H9 (cell line): ENCODE measurements around the gene BCL11B. TPM values are rescaled to one million over a fixed set of nuclear protein-coding genes. Genes with fewer than 3 reads are reported as not detected.

Experiments used
- DNase-seq: peaks from one replicate; pipeline ENCODE4 v3.0.0-alpha.2; 2017
- H2AFZ ChIP-seq: one replicate; pipeline ENCODE4 v1.6.1; 2013; ENCODE audit warnings: mild to moderate bottlenecking, low read length, control low read depth, moderate library complexity
- H2AK5ac ChIP-seq: 2 replicates; pipeline ENCODE4 v1.6.1; 2013; ENCODE audit warnings: low read length, control low read depth, mixed read lengths; ENCODE audit not compliant: insufficient read length
- H2BK120ac ChIP-seq: one replicate; pipeline ENCODE4 v1.6.1; 2013; ENCODE audit warnings: low read depth, mild to moderate bottlenecking, low read length, control low read depth, inconsistent platforms; ENCODE audit not compliant: poor library complexity, severe bottlenecking
- H2BK12ac ChIP-seq: 2 replicates; pipeline ENCODE4 v1.6.1; 2013; ENCODE audit warnings: low read length, control low read depth, mixed read lengths, low read depth; ENCODE audit not compliant: insufficient read length
- H2BK15ac ChIP-seq: 2 replicates; pipeline ENCODE4 v1.6.1; 2013; ENCODE audit warnings: low read depth, low read length, control low read depth
- H2BK20ac ChIP-seq: one replicate; pipeline ENCODE4 v1.6.1; 2013; ENCODE audit warnings: low read depth, mild to moderate bottlenecking, low read length, control low read depth, inconsistent platforms; ENCODE audit not compliant: poor library complexity, severe bottlenecking
- H2BK5ac ChIP-seq: 2 replicates; pipeline ENCODE4 v1.6.1; 2013; ENCODE audit warnings: low read length, control low read depth, mixed read lengths; ENCODE audit not compliant: insufficient read length
- H3K14ac ChIP-seq: 2 replicates; pipeline ENCODE4 v1.6.1; 2013; ENCODE audit warnings: low read length, control low read depth; ENCODE audit not compliant: insufficient read depth
- H3K18ac ChIP-seq: 2 replicates; pipeline ENCODE4 v1.6.1; 2013; ENCODE audit warnings: low read depth, mild to moderate bottlenecking, mixed read lengths, low read length, control low read depth; ENCODE audit not compliant: insufficient read length
- H3K23ac ChIP-seq: 2 replicates; pipeline ENCODE4 v1.6.1; 2013; ENCODE audit warnings: low read length, control low read depth, mixed read lengths, low read depth; ENCODE audit not compliant: insufficient read length
- H3K23me2 ChIP-seq: 2 replicates; pipeline ENCODE4 v1.6.1; 2013; ENCODE audit warnings: low read depth, mild to moderate bottlenecking, mixed read lengths, low read length, control low read depth; ENCODE audit not compliant: insufficient read length, poor library complexity, severe bottlenecking
- H3K27ac ChIP-seq: 2 replicates; pipeline ENCODE4 v1.5.1; 2013; ENCODE audit warnings: low read length, control low read depth, mixed read lengths, low read depth; ENCODE audit not compliant: insufficient read length
- H3K27me3 ChIP-seq: 2 replicates; pipeline ENCODE4 v1.6.1; 2013; ENCODE audit warnings: low read length, control low read depth, inconsistent platforms; ENCODE audit not compliant: insufficient read depth
- H3K4ac ChIP-seq: 2 replicates; pipeline ENCODE4 v1.6.1; 2013; ENCODE audit warnings: low read depth, mild to moderate bottlenecking, control low read depth, inconsistent platforms, low read length, moderate library complexity
- H3K4me1 ChIP-seq: 2 replicates; pipeline ENCODE4 v1.6.1; 2013; ENCODE audit warnings: low read length, control low read depth, inconsistent platforms; ENCODE audit not compliant: insufficient read depth
- H3K4me2 ChIP-seq: 2 replicates; pipeline ENCODE4 v1.6.1; 2013; ENCODE audit warnings: low read length, control low read depth, mixed read lengths; ENCODE audit not compliant: insufficient read length, insufficient read depth
- H3K56ac ChIP-seq: 2 replicates; pipeline ENCODE4 v1.6.1; 2013; ENCODE audit warnings: low read depth, mild to moderate bottlenecking, mixed read lengths, low read length, control low read depth; ENCODE audit not compliant: insufficient read length
- H3K79me1 ChIP-seq: 2 replicates; pipeline ENCODE4 v1.6.1; 2013; ENCODE audit warnings: low read depth, mild to moderate bottlenecking, moderate library complexity, low read length, control low read depth, inconsistent platforms; ENCODE audit not compliant: insufficient read depth, poor library complexity, severe bottlenecking
- H3K79me2 ChIP-seq: 2 replicates; pipeline ENCODE4 v1.6.1; 2013; ENCODE audit warnings: low read length, control low read depth, inconsistent platforms; ENCODE audit not compliant: insufficient read depth
- H3K9ac ChIP-seq: 2 replicates; pipeline ENCODE4 v1.6.1; 2013; ENCODE audit warnings: low read length, control low read depth, mixed read lengths; ENCODE audit not compliant: insufficient read length; ENCODE audit errors: extremely low read depth
- H3K9me3 ChIP-seq: one replicate; pipeline ENCODE4 v1.6.1; 2013; ENCODE audit warnings: low read depth, low read length, inconsistent platforms; ENCODE audit not compliant: control insufficient read depth
- H3T11ph ChIP-seq: one replicate; pipeline ENCODE4 v1.6.1; 2013; ENCODE audit warnings: mild to moderate bottlenecking, low read length, control low read depth, inconsistent platforms
- H4K20me1 ChIP-seq: one replicate; pipeline ENCODE4 v1.6.1; 2013; ENCODE audit not compliant: control insufficient read depth, insufficient read length, insufficient read depth
- H4K5ac ChIP-seq: 2 replicates; pipeline ENCODE4 v1.6.1; 2013; ENCODE audit warnings: low read depth, mild to moderate bottlenecking, mixed read lengths, low read length, control low read depth; ENCODE audit not compliant: insufficient read length
- H4K8ac ChIP-seq: replicated peaks from 2 replicates; pipeline ENCODE4 v1.6.1; 2013; ENCODE audit warnings: low read length, control low read depth, mixed read lengths, low read depth; ENCODE audit not compliant: insufficient read length
- H4K91ac ChIP-seq: 2 replicates; pipeline ENCODE4 v1.6.1; 2013; ENCODE audit warnings: low read depth, mild to moderate bottlenecking, moderate library complexity, mixed read lengths, low read length, control low read depth; ENCODE audit not compliant: insufficient read length
- H3K27ac Mint-ChIP-seq, 3 experiments: 2 replicates in 2 of 3; 3 replicates in 1 of 3; pipeline ENCODE4 v1.8.0; 2020 to 2021; ENCODE audit warnings: mixed read lengths in 3 of 3, mild to moderate bottlenecking in 1 of 3, moderate library complexity in 1 of 3
- H3K27me3 Mint-ChIP-seq: 2 replicates; pipeline ENCODE4 v1.8.0; 2021; ENCODE audit warnings: low read depth, mild to moderate bottlenecking, moderate library complexity, mixed read lengths
- H3K36me3 Mint-ChIP-seq, 3 experiments: 2 replicates in 2 of 3; 3 replicates in 1 of 3; pipeline ENCODE4 v1.8.0; 2020 to 2021; ENCODE audit warnings: low read depth in 3 of 3, mixed read lengths in 3 of 3; ENCODE audit not compliant: insufficient read depth in 1 of 3
- H3K4me1 Mint-ChIP-seq, 2 experiments: 2 replicates each; pipeline ENCODE4 v1.8.0; 2020; ENCODE audit warnings: mixed read lengths in 2 of 2
- H3K4me3 Mint-ChIP-seq, 2 experiments: 2 replicates in 1 of 2; 3 replicates in 1 of 2; pipeline ENCODE4 v1.8.0; 2020 to 2021; ENCODE audit warnings: mild to moderate bottlenecking in 2 of 2, mixed read lengths in 2 of 2, moderate library complexity in 1 of 2
- H3K9me3 Mint-ChIP-seq, 2 experiments: 2 replicates in 1 of 2; 3 replicates in 1 of 2; pipeline ENCODE4 v1.8.0; 2020; ENCODE audit warnings: mild to moderate bottlenecking in 2 of 2, mixed read lengths in 2 of 2, moderate library complexity in 1 of 2
- WGBS: extraction: QIAGEN DNeasy Blood & Tissue Kit; methylation state at CpG from one replicate; pipeline ENCODE4 v1.1.7; 2013; ENCODE audit warnings: missing lambda C conversion rate, low lambda C conversion rate, mixed read lengths; ENCODE audit not compliant: insufficient read length; ENCODE audit errors: extremely low coverage; 5-methylcytosine and 5-hydroxymethylcytosine counted together
- total RNA-seq: library from RNA; stranded (reverse); gene quantifications from 2 replicates; pipeline ENCODE4 v1.2.1, GENCODE V29; 2021
- TF ChIP-seq, protein P1 (sequence below): fragments of 200-600 bp; sonication (generic); conservative IDR thresholded peaks from 3 replicates; pipeline ENCODE4 v1.8.0; 2021; ENCODE audit warnings: antibody characterized with exemption, mild to moderate bottlenecking

Gene BCL11B
- total RNA-seq, 1 experiment from 2014 or later = 4.9 TPM

DNA sequence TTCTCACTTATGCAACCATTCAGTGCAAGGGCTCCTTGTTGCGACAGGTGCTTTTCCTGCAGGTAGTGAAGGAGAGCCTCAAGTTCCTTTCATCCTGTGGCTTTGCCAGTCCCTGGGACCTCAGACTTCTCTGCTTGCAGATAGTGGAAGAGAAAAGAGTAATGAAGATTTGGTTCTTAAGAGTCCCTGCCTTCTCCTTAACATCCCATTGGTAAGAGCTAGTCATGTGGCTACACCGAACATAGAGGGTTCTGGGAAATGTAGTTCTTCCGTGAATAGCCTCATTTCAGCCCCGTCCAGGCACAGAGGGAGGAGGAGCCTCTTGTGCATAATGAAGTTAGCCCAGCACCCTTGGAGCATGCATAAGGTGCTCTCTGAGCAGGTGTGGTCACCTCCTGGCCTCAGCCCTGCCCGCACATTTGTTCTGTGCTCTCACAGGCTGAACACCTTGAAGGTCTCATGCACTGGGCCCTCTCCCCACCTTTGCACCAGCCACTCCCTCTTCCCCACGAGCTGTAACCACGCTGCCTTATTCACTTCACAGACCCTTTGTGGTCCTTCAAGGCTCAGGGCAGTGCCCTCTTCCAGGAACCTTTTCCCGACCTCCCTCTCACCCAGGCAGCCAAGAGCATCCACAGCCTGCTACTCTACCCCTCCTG, 134.0 kb downstream of the BCL11B start:
- H3K9me3 Mint-ChIP-seq = no peaks in the 10 kb centered on the region
- H3K4me3 Mint-ChIP-seq = no peak overlapping the region
- H3K36me3 Mint-ChIP-seq = no peaks in the 10 kb centered on the region; a peak in 1 of 7 replicates
- Histone ChIP-seq H3K4ac (no peak overlapping the region), H2AFZ (no peak overlapping the region), H2BK12ac (no peak overlapping the region), H4K91ac (no peak overlapping the region), H3K23me2 (no peaks in the 10 kb centered on the region), H3K14ac (no peak overlapping the region), H2BK15ac (no peak overlapping the region), H3K4me1 (no peaks in the 10 kb centered on the region), H2BK20ac (no peak overlapping the region), H3T11ph (no peak overlapping the region), H2BK120ac (no peak overlapping the region), H3K23ac (no peak overlapping the region), H3K9me3 (no peaks in the 10 kb centered on the region), H2AK5ac (no peak overlapping the region), H2BK5ac (no peak overlapping the region), H3K4me2 (no peak overlapping the region), H3K27me3 (no peaks in the 10 kb centered on the region), H3K18ac (no peak overlapping the region), H4K5ac (no peak overlapping the region), H4K20me1 (no peaks in the 10 kb centered on the region), H3K27ac (no peak overlapping the region), H3K56ac (no peak overlapping the region), H3K79me1 (no peaks in the 10 kb centered on the region), H4K8ac (no peak overlapping the region), H3K9ac (no peak overlapping the region), H3K79me2 (no peaks in the 10 kb centered on the region)
- H3K4me1 Mint-ChIP-seq = peaks cover 21 to 26% of the 10 kb centered on the region in 2 experiments
- DNase-seq = peak; percentile 48
- no peak overlapping the region for H3K27ac Mint-ChIP-seq
- no CpG with 5 or more reads among the region's 8 CpGs for WGBS
- peaks cover 2% of the 10 kb centered on the region for H3K27me3 Mint-ChIP-seq
- TF ChIP-seq, protein P1, sequence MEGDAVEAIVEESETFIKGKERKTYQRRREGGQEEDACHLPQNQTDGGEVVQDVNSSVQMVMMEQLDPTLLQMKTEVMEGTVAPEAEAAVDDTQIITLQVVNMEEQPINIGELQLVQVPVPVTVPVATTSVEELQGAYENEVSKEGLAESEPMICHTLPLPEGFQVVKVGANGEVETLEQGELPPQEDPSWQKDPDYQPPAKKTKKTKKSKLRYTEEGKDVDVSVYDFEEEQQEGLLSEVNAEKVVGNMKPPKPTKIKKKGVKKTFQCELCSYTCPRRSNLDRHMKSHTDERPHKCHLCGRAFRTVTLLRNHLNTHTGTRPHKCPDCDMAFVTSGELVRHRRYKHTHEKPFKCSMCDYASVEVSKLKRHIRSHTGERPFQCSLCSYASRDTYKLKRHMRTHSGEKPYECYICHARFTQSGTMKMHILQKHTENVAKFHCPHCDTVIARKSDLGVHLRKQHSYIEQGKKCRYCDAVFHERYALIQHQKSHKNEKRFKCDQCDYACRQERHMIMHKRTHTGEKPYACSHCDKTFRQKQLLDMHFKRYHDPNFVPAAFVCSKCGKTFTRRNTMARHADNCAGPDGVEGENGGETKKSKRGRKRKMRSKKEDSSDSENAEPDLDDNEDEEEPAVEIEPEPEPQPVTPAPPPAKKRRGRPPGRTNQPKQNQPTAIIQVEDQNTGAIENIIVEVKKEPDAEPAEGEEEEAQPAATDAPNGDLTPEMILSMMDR = no peak
